OCI-LY7 (cell line): ENCODE measurements around the gene ADARB2. TPM values are rescaled to one million over a fixed set of nuclear protein-coding genes. Genes with fewer than 3 reads are reported as not detected.

Experiments
- BruUV-seq: library from RNA; stranded (reverse); fragments of 400-500 nt; replicated peaks from 2 replicates; lab custom pipeline; 2021; lab: Mats Ljungman, UMichigan
- CTCF ChIA-PET: fragments of 300-600 bp; sonication (Branson Sonifier 250); formaldehyde crosslinking; loops from one replicate; lab custom pipeline; 2022; ENCODE audit warnings: antibody characterized with exemption; ENCODE audit not compliant: unreplicated experiment; lab: Charles Lee
- POLR2A ChIA-PET: fragments of 300-600 bp; sonication (Branson Sonifier 250); formaldehyde crosslinking; loops from one replicate; lab custom pipeline; 2022; ENCODE audit warnings: antibody characterized with exemption; lab: Charles Lee
- DNase-seq: peaks from one replicate; pipeline ENCODE4 v3.0.0-alpha.2; 2015; ENCODE audit warnings: low spot score
- H2AFZ ChIP-seq: fragments of 200-600 bp; sonication (generic), shearing (Covaris generic); 2 replicates; pipeline ENCODE4 v1.6.1; 2014; ENCODE audit warnings: mild to moderate bottlenecking, antibody characterized with exemption, low read length, moderate library complexity
- H3K27ac ChIP-seq: fragments of 200-600 bp; sonication (generic); 2 replicates; pipeline ENCODE4 v1.5.1; 2014; ENCODE audit warnings: mixed run types, low read depth, mild to moderate bottlenecking, moderate library complexity, low read length, inconsistent platforms; ENCODE audit not compliant: poor library complexity, severe bottlenecking
- H3K36me3 ChIP-seq: fragments of 200-600 bp; sonication (generic); 2 replicates; pipeline ENCODE4 v1.6.1; 2014; ENCODE audit warnings: mild to moderate bottlenecking, antibody characterized with exemption, low read length, moderate library complexity, mixed read lengths; ENCODE audit not compliant: insufficient read depth
- H3K4me1 ChIP-seq: fragments of 200-600 bp; sonication (generic); 2 replicates; pipeline ENCODE4 v1.5.1; 2014; ENCODE audit warnings: mild to moderate bottlenecking, low read length; ENCODE audit not compliant: insufficient read depth, poor library complexity, severe bottlenecking
- H3K4me2 ChIP-seq: fragments of 200-600 bp; sonication (generic); 2 replicates; pipeline ENCODE4 v1.6.1; 2014; ENCODE audit warnings: mild to moderate bottlenecking, low read length
- H3K4me3 ChIP-seq: fragments of 200-600 bp; sonication (generic); 2 replicates; pipeline ENCODE4 v1.5.1; 2014; ENCODE audit warnings: mild to moderate bottlenecking, low read depth, low read length; ENCODE audit not compliant: poor library complexity, severe bottlenecking
- H3K79me2 ChIP-seq: fragments of 200-600 bp; sonication (generic); 2 replicates; pipeline ENCODE4 v1.6.1; 2016; ENCODE audit warnings: low read depth, mild to moderate bottlenecking, low read length, moderate library complexity, mixed read lengths; ENCODE audit not compliant: insufficient read depth
- H3K9me2 ChIP-seq: fragments of 200-600 bp; sonication (generic); 2 replicates; pipeline ENCODE4 v1.6.1; 2016; ENCODE audit warnings: mild to moderate bottlenecking, low read length, mixed read lengths; ENCODE audit not compliant: insufficient read depth
- H3K9me3 ChIP-seq: fragments of 200-600 bp; sonication (generic); 2 replicates; pipeline ENCODE4 v1.6.1; 2014; ENCODE audit warnings: mild to moderate bottlenecking, mixed run types, low read length, mixed read lengths
- H4K20me1 ChIP-seq: fragments of 200-600 bp; sonication (generic); 2 replicates; pipeline ENCODE4 v1.6.1; 2014; ENCODE audit warnings: mild to moderate bottlenecking, antibody characterized with exemption, low read length, moderate library complexity, mixed read lengths; ENCODE audit not compliant: insufficient read depth
- CTCF ChIP-seq: fragments of 200-600 bp; sonication (generic); conservative IDR thresholded peaks from 2 replicates; pipeline ENCODE4 v1.5.1; 2014; ENCODE audit warnings: mild to moderate bottlenecking, antibody characterized with exemption, low read length, moderate library complexity, mixed read lengths
- EZH2phosphoT487 ChIP-seq: fragments of 200-600 bp; sonication (generic); IDR thresholded peaks from 2 replicates; pipeline ENCODE4 v1.6.1; 2018; ENCODE audit warnings: low read depth, borderline replicate concordance, mild to moderate bottlenecking, mixed run types, antibody characterized with exemption, low read length, moderate library complexity, mixed read lengths
- intact Hi-C: fragments of 100-400 bp; cut with micrococcal nuclease; formaldehyde crosslinking; loops from one replicate; pipeline ENCODE4 v1.10.0; 2022; ENCODE audit not compliant: unreplicated experiment
- total RNA-seq, 2 experiments: library from RNA; depleted of rRNA in 1 of 2; stranded (reverse); fragments of >200 nt in 1 of 2; shearing (Covaris generic) in 1 of 2; gene quantifications; 2 replicates each; pipeline ENCODE4 v1.2.3, GENCODE V29; 2014 to 2022

The ADARB2 gene
- total RNA-seq, 2 experiments from 2014 or later = 0.03 TPM; not detected in 1

- Histone ChIP-seq H3K4me2 (no peak overlapping the region), H3K9me3 (no peaks in the 10 kb centered on the region), H3K4me3 (no peak overlapping the region), H2AFZ (no peak overlapping the region), H3K9me2 (no peaks in the 10 kb centered on the region), H3K36me3 (no peaks in the 10 kb centered on the region), H3K79me2 (no peaks in the 10 kb centered on the region), H3K4me1 (no peaks in the 10 kb centered on the region), H3K27ac (no peak overlapping the region), H4K20me1 (no peaks in the 10 kb centered on the region)
- intact Hi-C loops = no loop called here
- TF ChIP-seq CTCF (no peak), EZH2phosphoT487 (no peak)
- DNase-seq = no peak
- CTCF ChIA-PET = no interaction called here
- no TSS peak for BruUV-seq
- POLR2A ChIA-PET = interaction anchor here (0.6 kb wide), 1 partner anchor 165 kb away, joined by 3 read pairs; no protein-coding TSS in a partner anchor
Observed at GRCh38 chr10:1531883-1532597, 205.3 kb downstream of the ADARB2 start.

- H4K20me1 ChIP-seq = no peaks in the 10 kb centered on the region
- TF ChIP-seq CTCF = no peak
- TF ChIP-seq EZH2phosphoT487 = no peak
- POLR2A ChIA-PET = interaction anchor here (0.6 kb wide), 1 partner anchor 164 kb away, joined by 3 read pairs; no protein-coding TSS in a partner anchor
- CTCF ChIA-PET = no interaction called here
- no peak for DNase-seq
- intact Hi-C loops = no loop called here
- no peak overlapping the region for H3K4me3 ChIP-seq
- no TSS peak for BruUV-seq
- no peaks in the 10 kb centered on the region for H3K9me2 ChIP-seq
- H3K36me3 ChIP-seq = no peaks in the 10 kb centered on the region
- no peaks in the 10 kb centered on the region for H3K79me2 ChIP-seq
- no peak overlapping the region for H3K4me2 ChIP-seq
- no peak overlapping the region for H2AFZ ChIP-seq
- no peak overlapping the region for H3K27ac ChIP-seq
- H3K4me1 ChIP-seq = peaks cover 6% of the 10 kb centered on the region
- no peaks in the 10 kb centered on the region for H3K9me3 ChIP-seq
Observed at GRCh38 chr10:1530871-1531517, 206.3 kb downstream of the ADARB2 start.
